SK-N-SH treated with all-trans-retinoic acid at 6 μM for 48 hours (cell line): ENCODE measurements around the gene ANKRD34B.

ENCODE experiments used
- CSRNP3 ChIP-seq: fragments of 250-450 bp; sonication (Bioruptor Pico); IDR thresholded peaks from 2 replicates; pipeline ENCODE4 v1.5.1; 2021; ENCODE audit warnings: mild to moderate bottlenecking, moderate library complexity
- ESRRG ChIP-seq: fragments of 250-450 bp; sonication (Bioruptor Pico); IDR thresholded peaks from 2 replicates; pipeline ENCODE4 v1.6.1; 2021; ENCODE audit warnings: mild to moderate bottlenecking
- ISL1 ChIP-seq: fragments of 250-450 bp; sonication (Bioruptor Pico); IDR thresholded peaks from 2 replicates; pipeline ENCODE4 v2.1.2; 2022; ENCODE audit warnings: mild to moderate bottlenecking, moderate library complexity
- OSR1 ChIP-seq: fragments of 250-450 bp; sonication (Bioruptor Pico); IDR thresholded peaks from 2 replicates; pipeline ENCODE4 v1.8.0; 2022; ENCODE audit warnings: moderate library complexity, mild to moderate bottlenecking, inconsistent platforms
- PATZ1 ChIP-seq: fragments of 250-450 bp; sonication (Bioruptor Pico); IDR thresholded peaks from 2 replicates; pipeline ENCODE4 v1.8.0; 2020; ENCODE audit warnings: mild to moderate bottlenecking, moderate library complexity, borderline replicate concordance
- POU6F1 ChIP-seq: fragments of 250-450 bp; sonication (Bioruptor Pico); IDR thresholded peaks from 2 replicates; pipeline ENCODE4 v1.8.0; 2021; ENCODE audit warnings: low read depth, mild to moderate bottlenecking, moderate library complexity, borderline replicate concordance
- SNAI2 ChIP-seq: fragments of 250-450 bp; sonication (Bioruptor Pico); IDR thresholded peaks from 2 replicates; pipeline ENCODE4 v1.5.0; 2020; ENCODE audit warnings: mild to moderate bottlenecking, moderate library complexity
- TSHZ2 ChIP-seq: fragments of 250-450 bp; sonication (Bioruptor Pico); IDR thresholded peaks from 2 replicates; pipeline ENCODE4 v1.5.0; 2020; ENCODE audit warnings: mild to moderate bottlenecking, moderate library complexity
- ZNF70 ChIP-seq: fragments of 450-650 bp; formaldehyde crosslinking; IDR thresholded peaks from 2 replicates; pipeline ENCODE4 v1.5.0; 2020; ENCODE audit warnings: mild to moderate bottlenecking, moderate library complexity

GRCh38 chr5:80609692-80610091 is 39.6 kb upstream of the ANKRD34B start:
- TF ChIP-seq ESRRG (no peak), PATZ1 (no peak), SNAI2 (CRISPR knock-in tag) (no peak), ZNF70 (CRISPR knock-in tag) (no peak), TSHZ2 (CRISPR knock-in tag) (no peak), ISL1 (CRISPR knock-in tag) (no peak), POU6F1 (CRISPR knock-in tag) (no peak), OSR1 (CRISPR knock-in tag) (no peak), CSRNP3 (CRISPR knock-in tag) (no peak)
